Mesodermal cell (in vitro differentiated cells): ENCODE data around the gene SDK2.

Source experiments
- H3K27ac ChIP-seq: 2 replicates; pipeline ENCODE4 v1.7.0; 2013; ENCODE audit warnings: mild to moderate bottlenecking, low read depth, low read length, moderate library complexity; ENCODE audit not compliant: severe bottlenecking
- H3K36me3 ChIP-seq: 2 replicates; pipeline ENCODE4 v1.7.1; 2013; ENCODE audit warnings: mild to moderate bottlenecking, low read length, moderate library complexity; ENCODE audit not compliant: control insufficient read depth, insufficient read depth
- H3K4me1 ChIP-seq: one replicate; pipeline ENCODE4 v1.7.1; 2013; ENCODE audit warnings: mild to moderate bottlenecking, low read length; ENCODE audit not compliant: insufficient read depth, control insufficient read depth, poor library complexity, severe bottlenecking
- H3K4me3 ChIP-seq: 2 replicates; pipeline ENCODE4 v1.7.0; 2013; ENCODE audit warnings: low read length, control low read depth, mild to moderate bottlenecking; ENCODE audit not compliant: insufficient read depth, poor library complexity, severe bottlenecking; ENCODE audit errors: extremely low read depth
- H3K9me3 ChIP-seq: 2 replicates; pipeline ENCODE4 v1.7.1; 2013; ENCODE audit warnings: mild to moderate bottlenecking, low read length, moderate library complexity; ENCODE audit not compliant: control insufficient read depth
- WGBS, 2 experiments: methylation state at CpG; one replicate each; pipeline ENCODE4 v1.1.5; 2013; ENCODE audit warnings: missing lambda C conversion rate in 2 of 2; ENCODE audit not compliant: insufficient coverage in 2 of 2; 5-methylcytosine and 5-hydroxymethylcytosine counted together

SDK2 gene

GRCh38 chr17:73586921-73587602 is 57.2 kb downstream of the SDK2 start:
- peaks cover 9% of the 10 kb centered on the region for H3K4me1 ChIP-seq
- H3K9me3 ChIP-seq = no peaks in the 10 kb centered on the region
- no peak overlapping the region for H3K27ac ChIP-seq
- H3K4me3 ChIP-seq = no peak overlapping the region
- no peaks in the 10 kb centered on the region for H3K36me3 ChIP-seq
- 77 to 84% methylated on average over 9 to 12 of the region's 12 CpGs for WGBS, 2 experiments

DNA sequence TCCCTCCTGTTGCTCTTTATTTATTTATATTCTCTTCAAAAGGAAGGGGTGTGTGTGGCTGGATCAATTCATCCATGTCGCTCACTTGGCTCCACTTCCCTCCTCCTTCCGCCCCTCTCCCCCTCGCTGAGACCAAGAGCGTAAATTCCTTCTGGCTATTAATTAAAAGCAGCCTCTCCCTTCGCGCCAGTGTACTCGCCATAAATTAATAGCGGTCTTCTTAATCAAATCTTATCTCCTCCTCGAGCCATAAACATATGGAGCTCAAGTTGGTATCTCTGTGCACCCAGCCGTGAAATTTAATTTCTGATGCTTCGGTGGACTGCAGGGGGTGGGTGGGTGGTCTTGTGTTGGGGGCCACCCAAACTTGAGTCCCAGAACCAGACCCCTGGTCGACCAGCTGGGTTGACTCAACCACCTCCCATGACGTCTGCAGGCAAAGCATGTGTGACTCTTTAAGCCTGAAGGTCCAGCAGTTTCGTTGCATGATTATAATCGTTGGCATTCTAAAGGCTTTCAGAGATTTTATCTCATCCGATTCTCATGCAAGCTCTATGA is 57.9 kb downstream of the SDK2 start:
- WGBS, 2 experiments = 81 to 82% methylated on average over 11 to 14 of the region's 16 CpGs
- Histone ChIP-seq H3K4me3 (no peak overlapping the region), H3K27ac (no peak overlapping the region), H3K36me3 (no peaks in the 10 kb centered on the region), H3K9me3 (no peaks in the 10 kb centered on the region), H3K4me1 (peaks cover 9% of the 10 kb centered on the region)

DNA sequence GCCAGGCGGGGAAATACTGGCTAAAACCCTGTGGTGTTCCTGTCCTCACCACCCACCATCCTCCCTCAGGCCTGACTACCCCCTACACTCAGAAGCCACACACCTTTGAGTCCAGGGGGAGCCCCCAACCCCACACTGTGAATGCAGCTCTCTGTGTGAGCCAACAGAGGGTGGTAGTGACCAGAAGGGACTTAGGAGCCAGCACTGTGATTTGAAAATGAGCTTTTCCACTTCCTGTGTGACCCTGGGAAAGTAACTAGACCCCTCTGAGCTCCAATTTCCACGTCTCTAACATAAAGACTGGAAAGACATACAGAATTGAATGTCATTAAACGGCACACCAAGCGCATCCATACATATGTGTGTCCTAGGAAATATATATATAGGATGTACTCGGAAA is 58.7 kb downstream of the SDK2 start:
- Histone ChIP-seq H3K9me3 (no peaks in the 10 kb centered on the region), H3K4me1 (peaks cover 9% of the 10 kb centered on the region), H3K36me3 (no peaks in the 10 kb centered on the region), H3K27ac (no peak overlapping the region), H3K4me3 (no peak overlapping the region)
- 93 to 96% methylated on average over 3 to 5 of the region's 5 CpGs for WGBS, 2 experiments

- 100% methylated on average over 5 of the region's 5 CpGs for WGBS, 2 experiments
- Histone ChIP-seq H3K4me3 (no peak overlapping the region), H3K9me3 (no peaks in the 10 kb centered on the region), H3K36me3 (no peaks in the 10 kb centered on the region), H3K4me1 (peaks cover 9% of the 10 kb centered on the region), H3K27ac (no peak overlapping the region)
These were observed 59.3 kb downstream of the SDK2 start for GRCh38 chr17:73584987-73585386.

- H3K9me3 ChIP-seq = no peaks in the 10 kb centered on the region
- WGBS, 2 experiments = 90 to 91% methylated on average over 7 to 9 of the region's 11 CpGs
These were observed 60.2 kb downstream of the SDK2 start for GRCh38 chr17:73584049-73584448.

GRCh38 chr17:73582821-73583220 is 61.4 kb downstream of the SDK2 start:
- peaks cover 6% of the 10 kb centered on the region for H3K4me1 ChIP-seq
- H3K27ac ChIP-seq = no peak overlapping the region
- H3K9me3 ChIP-seq = no peaks in the 10 kb centered on the region

More at GRCh38 chr17:73584049-73584448, 60.2 kb downstream of the SDK2 start:
- Histone ChIP-seq H3K4me1 (peaks cover 9% of the 10 kb centered on the region), H3K27ac (no peak overlapping the region), H3K36me3 (no peaks in the 10 kb centered on the region), H3K4me3 (no peak overlapping the region)

DNA sequence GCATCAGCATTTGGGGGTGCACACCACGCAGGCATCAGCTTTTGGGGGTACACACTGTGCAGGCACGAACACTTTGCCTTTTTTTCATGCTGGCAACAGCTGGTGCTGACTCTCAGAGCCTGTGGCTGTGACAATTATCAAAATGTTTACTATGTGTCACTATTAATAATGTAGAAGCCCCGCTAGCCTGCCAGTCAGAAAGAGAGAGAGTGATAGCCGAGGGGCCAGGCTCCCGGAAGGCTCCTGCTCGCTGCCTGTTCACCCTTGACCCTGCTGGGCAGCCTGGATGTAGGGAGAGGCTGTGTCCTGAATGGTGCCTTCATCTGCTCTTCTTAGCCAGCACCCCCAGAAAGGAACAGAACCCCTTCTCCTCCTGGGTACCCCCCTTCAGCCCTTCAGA is 61.9 kb downstream of the SDK2 start:
- no peak overlapping the region for H3K27ac ChIP-seq
- peaks cover 6% of the 10 kb centered on the region for H3K4me1 ChIP-seq
- no peak overlapping the region for H3K4me3 ChIP-seq
- H3K9me3 ChIP-seq = no peaks in the 10 kb centered on the region
- no peaks in the 10 kb centered on the region for H3K36me3 ChIP-seq
- 93 to 94% methylated on average over 5 of the region's 6 CpGs for WGBS, 2 experiments

More at GRCh38 chr17:73582821-73583220, 61.4 kb downstream of the SDK2 start:
- Histone ChIP-seq H3K4me3 (no peak overlapping the region), H3K36me3 (no peaks in the 10 kb centered on the region)
- 86 to 94% methylated on average over 7 to 8 of the region's 9 CpGs for WGBS, 2 experiments

DNA sequence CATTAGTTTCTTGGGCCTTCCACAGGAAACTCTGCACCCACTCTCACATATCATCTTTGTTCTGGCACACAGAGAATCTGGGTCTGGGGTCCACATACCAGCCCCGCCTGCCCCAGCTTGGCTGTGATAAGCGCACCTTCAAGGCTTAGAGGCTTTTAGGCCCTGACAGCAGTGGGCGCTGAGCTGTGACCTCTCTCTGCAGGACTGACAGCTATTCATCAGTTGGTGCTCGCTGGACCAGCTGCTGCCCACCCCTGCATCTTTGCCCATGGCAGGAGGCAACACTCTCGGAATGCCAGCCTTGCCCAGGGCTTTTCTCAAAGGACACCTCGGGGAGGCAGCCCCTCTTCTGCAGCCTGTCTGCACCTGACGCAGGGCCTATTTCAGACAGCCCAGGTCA is 62.9 kb downstream of the SDK2 start:
- 88 to 100% methylated on average over 6 of the region's 7 CpGs for WGBS, 2 experiments
- Histone ChIP-seq H3K4me1 (no peaks in the 10 kb centered on the region), H3K4me3 (no peak overlapping the region), H3K36me3 (no peaks in the 10 kb centered on the region), H3K9me3 (no peaks in the 10 kb centered on the region), H3K27ac (no peak overlapping the region)

GRCh38 chr17:73580073-73580710 is 64.1 kb downstream of the SDK2 start:
- Histone ChIP-seq H3K4me3 (no peak overlapping the region), H3K27ac (no peak overlapping the region), H3K36me3 (no peaks in the 10 kb centered on the region), H3K9me3 (no peaks in the 10 kb centered on the region), H3K4me1 (no peaks in the 10 kb centered on the region)
- WGBS, 2 experiments = 94 to 95% methylated on average over 10 to 12 of the region's 12 CpGs

GRCh38 chr17:73576556-73577098 is 67.6 kb downstream of the SDK2 start:
- Histone ChIP-seq H3K36me3 (no peaks in the 10 kb centered on the region), H3K27ac (no peak overlapping the region), H3K4me3 (no peak overlapping the region), H3K4me1 (no peaks in the 10 kb centered on the region), H3K9me3 (no peaks in the 10 kb centered on the region)
- WGBS, 2 experiments = 93 to 97% methylated on average over 5 to 6 of the region's 6 CpGs
